Right atrium auricular region (tissue), 2 donors: ENCODE results near the gene UBE3C. TPM values are rescaled to one million over a fixed set of nuclear protein-coding genes. Genes with fewer than 3 reads are reported as not detected.

ENCODE experiments used
- DNase-seq: peaks from one replicate; pipeline ENCODE4 v3.0.0-alpha.2; 2019; ENCODE audit warnings: low spot score
- H3K27ac ChIP-seq, 2 donors: fragments of 200-600 bp; sonication (generic); 1 replicate in 1 of 2; 2 replicates in 1 of 2; pipeline ENCODE4 v1.5.1; 2016 to 2019
- H3K27me3 ChIP-seq, 2 donors: fragments of 200-600 bp; sonication (generic); one replicate each; pipeline versions ENCODE4 v1.5.1 to v1.6.0; 2017 to 2019
- H3K36me3 ChIP-seq: fragments of 200-600 bp; sonication (generic); one replicate; pipeline ENCODE4 v1.5.1; 2016
- H3K4me1 ChIP-seq, 2 donors: fragments of 200-600 bp; sonication (generic); one replicate each; pipeline versions ENCODE4 v1.5.1 to v1.6.0; 2017 to 2019
- H3K4me3 ChIP-seq, 2 donors: fragments of 200-600 bp; sonication (generic); 1 replicate in 1 of 2; 2 replicates in 1 of 2; pipeline ENCODE4 v1.5.1; 2017 to 2019; ENCODE audit warnings: mild to moderate bottlenecking in 1 of 2, moderate library complexity in 1 of 2
- H3K9me3 ChIP-seq, 2 donors: fragments of 200-600 bp; sonication (generic); one replicate each; pipeline ENCODE4 v1.5.1; 2019
- CTCF ChIP-seq, 2 donors: fragments of 200-600 bp; sonication (generic); IDR thresholded peaks; one replicate each; pipeline ENCODE4 v1.5.1; 2019; ENCODE audit warnings: antibody characterized with exemption in 2 of 2
- total RNA-seq, 2 donors: library from RNA; depleted of rRNA; stranded (reverse); fragments of >200 nt; gene quantifications; one replicate each; pipeline ENCODE4 v1.1.0, GENCODE V29; 2016

UBE3C gene
- total RNA-seq, 2 donors from 2014 or later = 53.3 to 60.8 TPM

GRCh38 chr7:157279741-157280215, 141.1 kb downstream of the UBE3C start:
- Histone ChIP-seq H3K4me1 (peaks cover 0 to 26% of the 10 kb centered on the region in 2 donors), H3K27ac (peak overlapping the region in 1 of 2 donors; percentile 29)

GRCh38 chr7:157280216-157280841, 141.6 kb downstream of the UBE3C start:
- Histone ChIP-seq H3K4me3 (peak overlapping the region in 1 of 2 donors; percentile 57), H3K36me3 (no peaks in the 10 kb centered on the region)

More at GRCh38 chr7:157279741-157280215, 141.1 kb downstream of the UBE3C start:
- peak overlapping the region; percentile 48 to 57 for H3K4me3 ChIP-seq
- no peak for DNase-seq
- no peaks in the 10 kb centered on the region for H3K36me3 ChIP-seq
- TF ChIP-seq CTCF (IDR thresholded peaks at IDR 0.05) = no peak
- H3K9me3 ChIP-seq = peaks cover 0 to 7% of the 10 kb centered on the region in 2 donors
- H3K27me3 ChIP-seq = no peaks in the 10 kb centered on the region

GRCh38 chr7:157281221-157281998, 142.7 kb downstream of the UBE3C start:
- Histone ChIP-seq H3K36me3 (no peaks in the 10 kb centered on the region), H3K27ac (no peak overlapping the region), H3K4me3 (no peak overlapping the region), H3K4me1 (peaks cover 0 to 26% of the 10 kb centered on the region in 2 donors), H3K9me3 (peaks cover 0 to 9% of the 10 kb centered on the region in 2 donors), H3K27me3 (no peaks in the 10 kb centered on the region)
- no peak for TF ChIP-seq CTCF (IDR thresholded peaks at IDR 0.05)
- DNase-seq = no peak

More at GRCh38 chr7:157280216-157280841, 141.6 kb downstream of the UBE3C start:
- TF ChIP-seq CTCF (IDR thresholded peaks at IDR 0.05) = no peak
- no peak for DNase-seq
- Histone ChIP-seq H3K9me3 (peaks cover 0 to 9% of the 10 kb centered on the region in 2 donors), H3K27me3 (no peaks in the 10 kb centered on the region), H3K27ac (no peak overlapping the region), H3K4me1 (peaks cover 0 to 26% of the 10 kb centered on the region in 2 donors)

GRCh38 chr7:157282141-157282801, 143.5 kb downstream of the UBE3C start:
- Histone ChIP-seq H3K4me1 (peaks cover 0 to 21% of the 10 kb centered on the region in 2 donors), H3K27me3 (no peaks in the 10 kb centered on the region), H3K4me3 (no peak overlapping the region), H3K9me3 (peaks cover 0 to 9% of the 10 kb centered on the region in 2 donors), H3K27ac (no peak overlapping the region), H3K36me3 (no peaks in the 10 kb centered on the region)
- TF ChIP-seq CTCF (IDR thresholded peaks at IDR 0.05) = no peak
- DNase-seq = no peak

- Histone ChIP-seq H3K4me1 (peaks cover 0 to 8% of the 10 kb centered on the region in 2 donors), H3K27ac (no peak overlapping the region), H3K9me3 (peaks cover 0 to 9% of the 10 kb centered on the region in 2 donors), H3K27me3 (no peaks in the 10 kb centered on the region), H3K36me3 (no peaks in the 10 kb centered on the region), H3K4me3 (no peak overlapping the region)
- TF ChIP-seq CTCF (IDR thresholded peaks at IDR 0.05) = no peak
- DNase-seq = no peak
Measured at GRCh38 chr7:157284229-157285014, 145.7 kb downstream of the UBE3C start.
